ENCODE data around the gene GRIN3B. TPM values are rescaled to one million over a fixed set of nuclear protein-coding genes. Genes with fewer than 3 reads are reported as not detected.

The GRIN3B gene
- polyA plus RNA-seq, 1 of the 3 experiments (the other 2 are of a cell fraction), result 1.5 TPM

GRCh38 chr19:1015782-1016646, 15.8 kb downstream of the GRIN3B start:
- H3K9me3 ChIP-seq, result no peaks in the 10 kb centered on the region
- no peak for DNase-seq
- H3K27me3 ChIP-seq (ENCODE audit: insufficient read depth), result no peaks in the 10 kb centered on the region
- no peaks in the 10 kb centered on the region for H3K9me2 ChIP-seq
- H3K4me3 ChIP-seq (ENCODE audit: low read depth in 2 of 2, low read length in 1 of 2), result no peak overlapping the region
- TF ChIP-seq POLR2AphosphoS5 (IDR thresholded peaks at IDR 0.05; ENCODE audit: low read depth, low read length), result no peak
- TF ChIP-seq RFX5 (IDR thresholded peaks at IDR 0.05; ENCODE audit: low read length), result no peak
- TF ChIP-seq PBX3 (IDR thresholded peaks at IDR 0.05), result no peak
- no peak for TF ChIP-seq FOSL2 (IDR thresholded peaks at IDR 0.05; ENCODE audit: borderline replicate concordance, low read depth)
- TF ChIP-seq TCF12 (IDR thresholded peaks at IDR 0.05), result no peak
- TF ChIP-seq SMC3 (IDR thresholded peaks at IDR 0.05; ENCODE audit: low read depth, low read length), result no peak
- no peak for TF ChIP-seq IRF3 (IDR thresholded peaks at IDR 0.05; ENCODE audit: low read depth, low read length)
- no peak overlapping the region for H2AFZ ChIP-seq (ENCODE audit: low read depth)
- 83% methylated on average over 10 of the region's 31 CpGs for WGBS (ENCODE audit: low lambda C conversion rate)
- CTCF ChIA-PET, result interaction anchor here (0.6 to 1.6 kb wide), 2 partner anchors 153 to 430 kb away, joined by 3 to 5 read pairs; no protein-coding TSS in a partner anchor
- H3K27ac ChIP-seq (ENCODE audit: low read depth in 2 of 2, low read length in 1 of 2), result no peak overlapping the region
- peaks cover 0 to 28% of the 10 kb centered on the region in 2 experiments for H3K36me3 ChIP-seq (replicated peaks in 1 of 2; ENCODE audit: control insufficient read depth in 1 of 2, insufficient read depth in 2 of 2, low read length in 1 of 2)
- no peaks in the 10 kb centered on the region for H3F3A ChIP-seq (replicated peaks; ENCODE audit: insufficient read depth)
- peaks cover 13 to 26% of the 10 kb centered on the region in 2 experiments; a peak in 1 of 4 replicates for H3K4me1 ChIP-seq (ENCODE audit: control insufficient read depth in 1 of 2, insufficient read depth in 2 of 2, low read depth in 1 of 2, low read length in 1 of 2)
- peaks cover 71% of the 10 kb centered on the region for H4K20me1 ChIP-seq (ENCODE audit: insufficient read depth)
- peaks cover 74% of the 10 kb centered on the region for H3K79me2 ChIP-seq (ENCODE audit: insufficient read depth)
- no peak overlapping the region for H3K4me2 ChIP-seq
- no peak overlapping the region for H3K9ac ChIP-seq
- POLR2A ChIA-PET, result no interaction called here

DNA sequence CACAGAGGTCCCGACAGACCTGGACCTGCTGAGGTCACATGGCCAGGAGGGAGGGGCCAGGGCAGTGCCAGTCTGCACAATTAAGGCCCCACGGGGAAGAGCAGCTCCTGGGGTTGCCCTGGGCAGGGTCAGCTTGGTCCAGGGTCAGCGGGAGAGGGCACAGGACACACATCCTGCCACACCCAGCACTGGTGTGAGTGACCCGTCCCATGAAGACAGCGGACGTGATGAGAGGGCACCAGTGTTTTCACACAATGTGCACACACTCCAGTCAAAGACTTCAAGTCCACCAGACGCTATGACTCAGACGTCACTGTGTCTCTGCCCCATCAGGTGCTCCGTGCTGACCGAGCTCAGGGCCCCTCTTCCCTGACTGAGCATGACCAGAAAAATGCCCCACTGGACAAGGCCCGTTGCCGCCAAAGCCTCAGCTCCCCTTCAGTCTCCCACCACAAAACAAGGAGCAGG, 16.5 kb downstream of the GRIN3B start:
- H2AFZ ChIP-seq (ENCODE audit: low read depth), result no peak overlapping the region

More for the DNA sequence above, 16.5 kb downstream of the GRIN3B start:
- no peak for DNase-seq
- H3K4me3 ChIP-seq (ENCODE audit: low read depth in 2 of 2, low read length in 1 of 2), result no peak overlapping the region
- H3K27me3 ChIP-seq (ENCODE audit: insufficient read depth), result no peaks in the 10 kb centered on the region
- no peaks in the 10 kb centered on the region for H3K9me2 ChIP-seq
- H3K27ac ChIP-seq (ENCODE audit: low read depth in 2 of 2, low read length in 1 of 2), result no peak overlapping the region
- peaks cover 74% of the 10 kb centered on the region for H3K79me2 ChIP-seq (ENCODE audit: insufficient read depth)
- no peaks in the 10 kb centered on the region for H3K9me3 ChIP-seq
- POLR2A ChIA-PET, result no interaction called here
- no peak for TF ChIP-seq SIN3A (IDR thresholded peaks at IDR 0.05; ENCODE audit: borderline replicate concordance, low read depth, low read length)
- TF ChIP-seq USF1 (IDR thresholded peaks at IDR 0.05; ENCODE audit: borderline replicate concordance, low read depth), result peak; percentile 42; the same call in 1 of the 2 replicates
- WGBS (ENCODE audit: low lambda C conversion rate), result 58% methylated on average over 6 of the region's 12 CpGs
- H3K36me3 ChIP-seq (replicated peaks in 1 of 2; ENCODE audit: control insufficient read depth in 1 of 2, insufficient read depth in 2 of 2, low read length in 1 of 2), result peaks cover 0 to 26% of the 10 kb centered on the region in 2 experiments
- peaks cover 71% of the 10 kb centered on the region for H4K20me1 ChIP-seq (ENCODE audit: insufficient read depth)
- H3K4me1 ChIP-seq (ENCODE audit: control insufficient read depth in 1 of 2, insufficient read depth in 2 of 2, low read depth in 1 of 2, low read length in 1 of 2), result peaks cover 13 to 26% of the 10 kb centered on the region in 2 experiments; a peak in 1 of 4 replicates
- no peak overlapping the region for H3K9ac ChIP-seq
- peak overlapping the region; percentile 97; the same call in 1 of the 2 replicates for H3K4me2 ChIP-seq
- CTCF ChIA-PET, result interaction anchor here (1.6 kb wide), 1 partner anchor 153 kb away, joined by 5 read pairs; no protein-coding TSS in a partner anchor
- H3F3A ChIP-seq (replicated peaks; ENCODE audit: insufficient read depth), result peaks cover 2% of the 10 kb centered on the region
